Vagina (tissue), 2 donors: ENCODE data around the gene ZFY. TPM values are rescaled to one million over a fixed set of nuclear protein-coding genes. Genes with fewer than 3 reads are reported as not detected.

ENCODE experiments used
- DNase-seq, 2 donors: peaks; one replicate each; pipeline ENCODE4 v3.0.0-alpha.2; 2017; ENCODE audit errors: extremely low spot score in 2 of 2
- H3K27ac ChIP-seq: fragments of 200-600 bp; sonication (generic); one replicate; pipeline ENCODE4 v1.5.1; 2019
- H3K27me3 ChIP-seq: fragments of 200-600 bp; sonication (generic); one replicate; pipeline ENCODE4 v1.5.1; 2019
- H3K36me3 ChIP-seq, 2 donors: fragments of 200-600 bp; sonication (generic); one replicate each; pipeline ENCODE4 v1.5.1; 2017 to 2019
- H3K4me1 ChIP-seq: fragments of 200-600 bp; sonication (generic); one replicate; pipeline ENCODE4 v1.5.1; 2019
- H3K4me3 ChIP-seq, 2 donors: fragments of 200-600 bp; sonication (generic); 1 replicate in 1 of 2; 2 replicates in 1 of 2; pipeline ENCODE4 v1.5.1; 2016 to 2019
- H3K9me3 ChIP-seq: fragments of 200-600 bp; sonication (generic); one replicate; pipeline ENCODE4 v1.5.1; 2019
- POLR2A ChIP-seq, 2 donors: fragments of 450-650 bp; IDR thresholded peaks; one replicate each; pipeline ENCODE4 v1.6.1; 2017; ENCODE audit warnings: antibody characterized with exemption in 2 of 2, mild to moderate bottlenecking in 2 of 2, moderate library complexity in 2 of 2
- POLR2AphosphoS5 ChIP-seq, 2 donors: sonication (generic); formaldehyde crosslinking; IDR thresholded peaks; one replicate each; pipeline ENCODE4 v1.9.0; 2017; ENCODE audit warnings: antibody characterized with exemption in 2 of 2, mild to moderate bottlenecking in 2 of 2, low read depth in 1 of 2; ENCODE audit not compliant: insufficient read depth in 1 of 2
- intact Hi-C: fragments of 100-400 bp; cut with DNase I; formaldehyde crosslinking; loops from one replicate; pipeline ENCODE4 v1.15.1; 2023
- total RNA-seq: library from RNA; depleted of rRNA; stranded (reverse); fragments of >200 nt; gene quantifications from one replicate; pipeline ENCODE4 v1.2.3, GENCODE V29; 2016
- TF ChIP-seq, protein P1 (sequence below), 3 experiments: fragments of 450-650 bp in 2 of 3; fragments of 200-600 bp in 1 of 3; sonication (generic) in 1 of 3; IDR thresholded peaks; one replicate each; pipeline ENCODE4 v1.5.1; 2017 to 2019; ENCODE audit warnings: antibody characterized with exemption in 3 of 3, mild to moderate bottlenecking in 2 of 3, moderate library complexity in 2 of 3

The ZFY gene
- total RNA-seq, 1 donor from 2014 or later: not detected

DNA sequence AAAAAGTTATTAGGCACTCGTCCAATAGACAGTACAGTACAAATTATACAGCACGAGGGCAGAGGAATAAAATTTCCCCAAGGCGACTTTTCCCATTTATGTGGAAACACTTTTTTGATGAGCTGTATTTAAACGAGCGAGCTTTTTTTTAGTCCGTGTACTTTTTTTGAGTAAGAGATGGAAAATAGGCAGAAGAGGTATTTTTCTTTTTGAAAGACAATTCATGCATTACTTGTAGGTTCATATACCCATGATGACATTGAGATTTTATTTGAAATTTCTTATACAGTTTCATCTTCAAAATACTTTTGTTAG is 1.2 kb downstream of the ZFY start:
- Histone ChIP-seq H3K4me1 (no peaks in the 10 kb centered on the region), H3K27ac (no peak overlapping the region), H3K9me3 (no peaks in the 10 kb centered on the region), H3K27me3 (no peaks in the 10 kb centered on the region), H3K36me3 (no peaks in the 10 kb centered on the region), H3K4me3 (no peak overlapping the region)
- TF ChIP-seq POLR2A (IDR thresholded peaks at IDR 0.05) (no peak), POLR2AphosphoS5 (IDR thresholded peaks at IDR 0.05; ENCODE audit: insufficient read depth in 1 of 2, low read depth in 1 of 2) (no peak)
- TF ChIP-seq, protein P1, sequence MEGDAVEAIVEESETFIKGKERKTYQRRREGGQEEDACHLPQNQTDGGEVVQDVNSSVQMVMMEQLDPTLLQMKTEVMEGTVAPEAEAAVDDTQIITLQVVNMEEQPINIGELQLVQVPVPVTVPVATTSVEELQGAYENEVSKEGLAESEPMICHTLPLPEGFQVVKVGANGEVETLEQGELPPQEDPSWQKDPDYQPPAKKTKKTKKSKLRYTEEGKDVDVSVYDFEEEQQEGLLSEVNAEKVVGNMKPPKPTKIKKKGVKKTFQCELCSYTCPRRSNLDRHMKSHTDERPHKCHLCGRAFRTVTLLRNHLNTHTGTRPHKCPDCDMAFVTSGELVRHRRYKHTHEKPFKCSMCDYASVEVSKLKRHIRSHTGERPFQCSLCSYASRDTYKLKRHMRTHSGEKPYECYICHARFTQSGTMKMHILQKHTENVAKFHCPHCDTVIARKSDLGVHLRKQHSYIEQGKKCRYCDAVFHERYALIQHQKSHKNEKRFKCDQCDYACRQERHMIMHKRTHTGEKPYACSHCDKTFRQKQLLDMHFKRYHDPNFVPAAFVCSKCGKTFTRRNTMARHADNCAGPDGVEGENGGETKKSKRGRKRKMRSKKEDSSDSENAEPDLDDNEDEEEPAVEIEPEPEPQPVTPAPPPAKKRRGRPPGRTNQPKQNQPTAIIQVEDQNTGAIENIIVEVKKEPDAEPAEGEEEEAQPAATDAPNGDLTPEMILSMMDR (IDR thresholded peaks at IDR 0.05): no peak
- DNase-seq: no peak
- intact Hi-C loops: no loop called here

DNA sequence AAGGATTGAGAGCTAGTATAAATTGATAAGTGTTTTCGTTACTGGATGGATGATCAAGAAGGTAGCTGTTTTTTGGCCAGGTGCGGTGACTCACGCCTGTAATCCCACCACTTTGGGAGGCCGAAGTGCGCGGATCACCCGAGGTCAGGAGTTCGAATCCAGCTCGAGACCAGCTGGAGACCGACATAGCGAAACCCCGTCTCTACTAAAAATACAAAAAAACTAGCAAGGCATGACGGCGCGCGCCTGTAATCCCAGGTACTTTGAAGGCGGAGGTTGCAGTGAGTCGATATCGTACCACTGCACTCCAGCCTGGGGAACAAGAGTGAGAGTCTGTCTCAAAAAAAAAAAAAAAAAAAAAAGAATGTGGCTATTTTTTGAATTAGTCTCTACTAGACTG is 2.0 kb downstream of the ZFY start:
- Histone ChIP-seq H3K4me1 (no peaks in the 10 kb centered on the region), H3K9me3 (no peaks in the 10 kb centered on the region), H3K36me3 (no peaks in the 10 kb centered on the region), H3K4me3 (no peak overlapping the region), H3K27ac (no peak overlapping the region), H3K27me3 (no peaks in the 10 kb centered on the region)
- intact Hi-C loops: no loop called here
- no peak for DNase-seq
- TF ChIP-seq POLR2AphosphoS5 (IDR thresholded peaks at IDR 0.05; ENCODE audit: insufficient read depth in 1 of 2, low read depth in 1 of 2): no peak
- no peak for TF ChIP-seq POLR2A (IDR thresholded peaks at IDR 0.05)
- TF ChIP-seq, protein P1 (IDR thresholded peaks at IDR 0.05): no peak

DNA sequence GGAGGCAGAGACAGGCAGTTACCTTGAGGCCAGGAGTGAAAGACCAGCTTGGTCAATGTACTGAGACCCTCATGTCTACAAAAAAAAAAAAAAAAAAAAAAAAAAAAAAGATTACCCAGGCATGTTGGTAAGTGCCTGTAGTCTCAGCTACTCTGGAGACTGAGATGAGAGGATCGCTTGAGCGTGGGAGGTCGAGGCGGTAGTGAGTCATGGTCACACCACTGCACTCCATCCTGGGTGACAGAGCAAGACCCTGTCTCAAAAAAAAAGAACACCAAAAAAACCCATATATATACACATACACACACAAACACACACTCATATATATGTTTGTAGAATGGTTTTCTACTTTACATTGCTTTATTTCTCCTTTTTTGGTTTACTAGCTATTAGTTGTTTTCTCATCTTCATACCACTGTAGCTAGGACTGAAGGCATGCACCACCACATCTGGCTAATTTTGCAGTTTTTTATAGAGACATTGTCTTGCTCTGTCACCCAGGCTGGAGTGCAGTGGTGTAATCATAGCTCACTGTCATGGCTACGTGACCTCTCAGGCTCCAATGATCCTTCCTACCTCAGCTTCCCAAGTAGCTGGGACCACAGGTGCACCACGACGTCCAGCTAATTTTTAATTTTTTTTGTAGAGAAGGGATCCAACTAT is 14.5 kb downstream of the ZFY start:
- Histone ChIP-seq H3K4me3 (no peak overlapping the region), H3K9me3 (no peaks in the 10 kb centered on the region), H3K27me3 (no peaks in the 10 kb centered on the region), H3K4me1 (no peaks in the 10 kb centered on the region), H3K27ac (no peak overlapping the region), H3K36me3 (no peaks in the 10 kb centered on the region)
- intact Hi-C loops: no loop called here
- TF ChIP-seq POLR2AphosphoS5 (IDR thresholded peaks at IDR 0.05; ENCODE audit: insufficient read depth in 1 of 2, low read depth in 1 of 2) (no peak), POLR2A (IDR thresholded peaks at IDR 0.05) (no peak)
- TF ChIP-seq, protein P1 (IDR thresholded peaks at IDR 0.05): no peak
- no peak for DNase-seq

DNA sequence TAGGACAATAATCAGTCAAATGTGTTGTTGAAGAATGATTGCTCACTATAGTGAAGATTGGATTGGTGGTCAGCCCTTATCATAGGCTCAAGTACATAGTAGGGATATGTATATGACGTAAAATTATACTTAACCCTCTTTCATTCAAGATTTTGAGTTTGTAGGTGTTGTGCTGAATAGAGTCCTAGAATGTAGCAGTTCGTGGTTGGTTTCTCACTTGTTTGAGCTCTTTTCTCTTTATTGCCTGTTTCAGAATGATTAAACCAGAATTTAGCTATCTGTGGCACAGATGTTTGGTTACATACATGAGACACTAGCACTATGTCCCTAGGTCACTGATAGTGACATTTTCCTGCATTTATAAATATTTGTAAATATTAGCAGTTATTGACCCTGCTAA is 15.5 kb downstream of the ZFY start:
- no peaks in the 10 kb centered on the region for H3K9me3 ChIP-seq
- no peaks in the 10 kb centered on the region for H3K4me1 ChIP-seq
- H3K27ac ChIP-seq: no peak overlapping the region
- intact Hi-C loops: no loop called here
- no peak for DNase-seq
- TF ChIP-seq, protein P1 (IDR thresholded peaks at IDR 0.05): no peak
- TF ChIP-seq POLR2A (IDR thresholded peaks at IDR 0.05) (no peak), POLR2AphosphoS5 (IDR thresholded peaks at IDR 0.05; ENCODE audit: insufficient read depth in 1 of 2, low read depth in 1 of 2) (no peak)
- no peak overlapping the region for H3K4me3 ChIP-seq
- no peaks in the 10 kb centered on the region for H3K36me3 ChIP-seq
- no peaks in the 10 kb centered on the region for H3K27me3 ChIP-seq

DNA sequence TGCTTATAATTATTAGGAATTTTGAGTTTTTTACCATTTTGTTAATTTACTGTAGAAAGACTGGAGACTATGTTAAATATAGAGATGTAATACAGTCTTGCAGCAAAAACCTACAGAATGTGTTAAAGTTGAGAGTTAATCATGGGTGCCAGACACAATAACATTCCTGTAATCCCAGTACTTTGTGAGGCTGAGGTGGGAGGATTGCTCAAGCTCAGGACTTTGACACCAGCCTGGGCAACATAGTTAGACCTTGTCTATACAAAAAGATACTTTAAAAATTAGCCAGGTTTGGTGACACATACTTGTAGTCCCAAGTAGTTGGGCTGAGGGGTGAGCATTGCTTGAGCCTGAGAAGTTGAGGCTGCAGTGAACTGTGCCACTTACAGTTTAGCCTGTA is 17.7 kb downstream of the ZFY start:
- no peak overlapping the region for H3K27ac ChIP-seq
- intact Hi-C loops: no loop called here
- TF ChIP-seq, protein P1 (IDR thresholded peaks at IDR 0.05): no peak
- TF ChIP-seq POLR2A (IDR thresholded peaks at IDR 0.05): no peak
- no peak for DNase-seq
- H3K4me3 ChIP-seq: no peak overlapping the region
- H3K36me3 ChIP-seq: no peaks in the 10 kb centered on the region
- H3K27me3 ChIP-seq: no peaks in the 10 kb centered on the region
- no peaks in the 10 kb centered on the region for H3K9me3 ChIP-seq
- no peaks in the 10 kb centered on the region for H3K4me1 ChIP-seq
